ENCODE measurements around the gene MPRIP. TPM values are rescaled to one million over a fixed set of nuclear protein-coding genes. Genes with fewer than 3 reads are reported as not detected.

The MPRIP gene
- polyA plus RNA-seq, 1 donor (not counting 4 experiments of a cell fraction or from before 2014, with no cell fraction given): 113 TPM

DNA sequence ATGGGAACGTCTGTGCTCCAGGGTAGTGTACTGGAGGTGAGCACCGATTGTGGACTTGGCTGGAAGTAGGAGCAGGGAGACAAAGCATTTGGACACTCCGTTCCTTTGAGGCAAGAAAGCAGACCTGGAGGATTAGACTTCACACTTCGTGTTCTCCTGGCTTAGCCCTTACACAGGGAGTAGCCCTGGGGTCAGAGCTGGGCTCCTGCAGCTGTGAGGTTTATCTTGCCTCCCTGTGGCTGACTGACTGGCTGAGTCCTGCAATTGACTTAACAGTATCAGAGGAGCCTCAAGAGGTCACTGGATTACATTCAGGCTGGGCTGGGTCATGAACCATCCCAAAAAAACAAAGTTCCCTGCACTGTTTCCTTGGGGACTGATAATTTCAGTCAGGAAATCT, 37.1 kb downstream of the MPRIP start:
- Histone ChIP-seq H3K9me1 (ENCODE audit: control insufficient read depth, extremely low read depth, insufficient read depth, low read length) (peaks cover 8% of the 10 kb centered on the region), H4K20me1 (ENCODE audit: control insufficient read depth, extremely low read depth, insufficient read depth, low read length) (peaks cover 34% of the 10 kb centered on the region), H3K36me3 (ENCODE audit: control insufficient read depth in 2 of 2, extremely low read depth in 1 of 2, insufficient read depth in 2 of 2, low read length in 2 of 2) (peaks cover 33 to 62% of the 10 kb centered on the region in 2 experiments), H3K9ac (ENCODE audit: control insufficient read depth, extremely low read depth, insufficient read depth, low read length) (no peak overlapping the region), H3K4me2 (ENCODE audit: control insufficient read depth, extremely low read depth, insufficient read depth, low read depth, low read length) (no peak overlapping the region), H3K9me3 (ENCODE audit: control insufficient read depth, low read depth, low read length) (no peaks in the 10 kb centered on the region), H3K27ac (ENCODE audit: control insufficient read depth, insufficient read depth, low read length) (no peak overlapping the region), H3K79me2 (ENCODE audit: control insufficient read depth, insufficient read depth, low read length) (peaks cover 88% of the 10 kb centered on the region), H3K4me3 (ENCODE audit: control insufficient read depth in 2 of 3, extremely low read depth in 1 of 3, insufficient read depth in 2 of 3, low read depth in 1 of 3, low read length in 3 of 3) (no peak overlapping the region), H2AFZ (ENCODE audit: control insufficient read depth, low read length) (no peak overlapping the region), H3K27me3 (ENCODE audit: control insufficient read depth, extremely low read depth, insufficient read depth, low read length) (no peaks in the 10 kb centered on the region), H3K4me1 (ENCODE audit: control insufficient read depth, extremely low read depth, insufficient read depth, low read length) (peaks cover 27% of the 10 kb centered on the region)
- dilution Hi-C loops (cut with MboI; ENCODE audit: extremely low pct_ligation_motif_present, low sequenced_read_pairs): no loop called here
- TF ChIP-seq, protein P1, sequence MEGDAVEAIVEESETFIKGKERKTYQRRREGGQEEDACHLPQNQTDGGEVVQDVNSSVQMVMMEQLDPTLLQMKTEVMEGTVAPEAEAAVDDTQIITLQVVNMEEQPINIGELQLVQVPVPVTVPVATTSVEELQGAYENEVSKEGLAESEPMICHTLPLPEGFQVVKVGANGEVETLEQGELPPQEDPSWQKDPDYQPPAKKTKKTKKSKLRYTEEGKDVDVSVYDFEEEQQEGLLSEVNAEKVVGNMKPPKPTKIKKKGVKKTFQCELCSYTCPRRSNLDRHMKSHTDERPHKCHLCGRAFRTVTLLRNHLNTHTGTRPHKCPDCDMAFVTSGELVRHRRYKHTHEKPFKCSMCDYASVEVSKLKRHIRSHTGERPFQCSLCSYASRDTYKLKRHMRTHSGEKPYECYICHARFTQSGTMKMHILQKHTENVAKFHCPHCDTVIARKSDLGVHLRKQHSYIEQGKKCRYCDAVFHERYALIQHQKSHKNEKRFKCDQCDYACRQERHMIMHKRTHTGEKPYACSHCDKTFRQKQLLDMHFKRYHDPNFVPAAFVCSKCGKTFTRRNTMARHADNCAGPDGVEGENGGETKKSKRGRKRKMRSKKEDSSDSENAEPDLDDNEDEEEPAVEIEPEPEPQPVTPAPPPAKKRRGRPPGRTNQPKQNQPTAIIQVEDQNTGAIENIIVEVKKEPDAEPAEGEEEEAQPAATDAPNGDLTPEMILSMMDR (optimal IDR thresholded peaks at IDR 0.05 in 1 of 3, IDR thresholded peaks at IDR 0.05 in 1 of 3, conservative IDR thresholded peaks at IDR 0.05 in 1 of 3; ENCODE audit: extremely low read depth in 1 of 3, insufficient read depth in 2 of 3, low read length in 3 of 3): no peak
- no peak for TF ChIP-seq EZH2 (IDR thresholded peaks at IDR 0.05; ENCODE audit: low read length)
- FAIRE-seq: no peak
- DNase-seq (ENCODE audit: low read depth, low spot score): no peak

DNA sequence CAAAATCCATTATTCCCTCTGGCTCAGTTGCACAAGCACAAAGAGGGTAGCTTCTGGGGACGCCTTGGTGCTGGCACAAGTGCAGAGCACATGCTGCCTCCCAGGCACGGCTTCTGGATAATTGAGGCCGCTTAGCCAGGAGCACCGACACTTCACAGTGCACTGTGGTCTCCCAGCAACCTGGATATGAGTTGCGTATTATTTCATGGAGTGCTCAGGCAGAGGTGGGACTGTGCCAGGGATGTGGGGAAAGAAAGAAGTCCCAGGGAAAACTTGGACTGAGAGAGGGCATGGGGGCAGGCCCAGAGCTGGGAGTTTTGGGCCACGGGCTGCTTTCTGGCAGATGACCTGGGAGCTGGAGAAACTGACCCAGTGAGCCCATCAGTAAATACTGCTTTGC, 37.5 kb downstream of the MPRIP start:
- Histone ChIP-seq H3K79me2 (ENCODE audit: control insufficient read depth, insufficient read depth, low read length) (peaks cover 87% of the 10 kb centered on the region), H3K4me3 (ENCODE audit: control insufficient read depth in 2 of 3, extremely low read depth in 1 of 3, insufficient read depth in 2 of 3, low read depth in 1 of 3, low read length in 3 of 3) (no peak overlapping the region), H3K27me3 (ENCODE audit: control insufficient read depth, extremely low read depth, insufficient read depth, low read length) (no peaks in the 10 kb centered on the region), H4K20me1 (ENCODE audit: control insufficient read depth, extremely low read depth, insufficient read depth, low read length) (peaks cover 31% of the 10 kb centered on the region), H3K9me1 (ENCODE audit: control insufficient read depth, extremely low read depth, insufficient read depth, low read length) (peaks cover 6% of the 10 kb centered on the region), H3K4me2 (ENCODE audit: control insufficient read depth, extremely low read depth, insufficient read depth, low read depth, low read length) (no peak overlapping the region), H3K36me3 (ENCODE audit: control insufficient read depth in 2 of 2, extremely low read depth in 1 of 2, insufficient read depth in 2 of 2, low read length in 2 of 2) (peaks cover 36 to 66% of the 10 kb centered on the region in 2 experiments), H3K27ac (ENCODE audit: control insufficient read depth, insufficient read depth, low read length) (no peak overlapping the region), H3K9me3 (ENCODE audit: control insufficient read depth, low read depth, low read length) (no peaks in the 10 kb centered on the region), H2AFZ (ENCODE audit: control insufficient read depth, low read length) (no peak overlapping the region), H3K4me1 (ENCODE audit: control insufficient read depth, extremely low read depth, insufficient read depth, low read length) (peaks cover 22% of the 10 kb centered on the region), H3K9ac (ENCODE audit: control insufficient read depth, extremely low read depth, insufficient read depth, low read length) (no peak overlapping the region)
- DNase-seq (ENCODE audit: low read depth, low spot score) (no peak), FAIRE-seq (peak; percentile 46)
- dilution Hi-C loops (cut with MboI; ENCODE audit: extremely low pct_ligation_motif_present, low sequenced_read_pairs): no loop called here
- no peak for TF ChIP-seq EZH2 (IDR thresholded peaks at IDR 0.05; ENCODE audit: low read length)
- TF ChIP-seq, protein P1 (optimal IDR thresholded peaks at IDR 0.05 in 1 of 3, IDR thresholded peaks at IDR 0.05 in 1 of 3, conservative IDR thresholded peaks at IDR 0.05 in 1 of 3; ENCODE audit: extremely low read depth in 1 of 3, insufficient read depth in 2 of 3, low read length in 3 of 3): no peak
